Right cardiac atrium (tissue), 5 donors: ENCODE results near the gene PAK1. TPM values are rescaled to one million over a fixed set of nuclear protein-coding genes. Genes with fewer than 3 reads are reported as not detected.
A peak's percentile ranks its signal among the peaks of the same experiment; 100 is the strongest.

Source experiments
- ATAC-seq, 2 donors: fragments of 200-7000 bp; cut with Tn5 transposase; one replicate each; pipeline versions ENCODE4 v1.8.0 to v1.9.1; 2020; ENCODE audit warnings: moderate library complexity in 2 of 2, mild to moderate bottlenecking in 1 of 2
- DNase-seq, 3 donors: peaks; one replicate each; pipeline ENCODE4 v3.0.0-alpha.2; 2020
- H3K27ac ChIP-seq: one replicate; pipeline ENCODE4 v1.5.1; 2013; ENCODE audit warnings: mild to moderate bottlenecking, low read length, control low read depth, moderate library complexity
- H3K27me3 ChIP-seq: one replicate; pipeline ENCODE4 v1.6.1; 2013; ENCODE audit not compliant: control insufficient read depth, insufficient read depth
- H3K4me1 ChIP-seq: one replicate; pipeline ENCODE4 v1.6.1; 2013; ENCODE audit warnings: low read length; ENCODE audit not compliant: control insufficient read depth, insufficient read depth
- H3K4me3 ChIP-seq: one replicate; pipeline ENCODE4 v1.5.1; 2013; ENCODE audit warnings: low read length, control low read depth
- H3K9me3 ChIP-seq: one replicate; pipeline ENCODE4 v1.6.1; 2013; ENCODE audit warnings: low read length; ENCODE audit not compliant: control insufficient read depth
- WGBS: extraction: QIAGEN DNeasy Blood & Tissue Kit; methylation state at CpG from one replicate; pipeline ENCODE4 v1.1.7; 2013; 5-methylcytosine and 5-hydroxymethylcytosine counted together
- intact Hi-C, 4 donors: fragments of 100-400 bp; cut with DNase I; formaldehyde crosslinking; loops; one replicate each; pipeline versions ENCODE4 v1.11.0 to v1.14.0; 2022 to 2023
- long read RNA-seq, 4 donors: library from polyadenylated mRNA; unstranded; transcript quantifications; one replicate each; pipeline ENCODE4 v2.0.0, GENCODE V29; 2020 to 2021
- polyA plus RNA-seq: library from polyadenylated mRNA; stranded (reverse); fragments of 200-250 nt; gene quantifications from one replicate; pipeline ENCODE4 v1.2.3, GENCODE V29; 2013
- total RNA-seq, 4 donors: library from RNA; stranded (reverse); fragmentation: NEBNext Ultra II Directional; extraction: Animal tissue kit (Norgen Biotek cat#: 25700); gene quantifications; one replicate each; pipeline ENCODE4 v1.2.1, GENCODE V29; 2021
- donor health status: healthy with polysubstance abuse.
- donor health status: DM: no; HTN: yes; CAD: no.
- donor health status: DM: no; HTN: no; CAD: no.
- donor health status: DM: no; HTN: yes; CAD: no; lungs with severe emphysema.
- donor health status: DM: yes; HTN: yes; CAD: no.

PAK1 gene
- total RNA-seq (10 to 100 TPM; 15.6 to 19.5 (median 17.2) TPM), polyA plus RNA-seq (7.1 TPM)
- long read RNA-seq, donor 1, transcript PAK1-202 (15 exons, 3,737 nt): major isoform, 14 of 32 reads
- long read RNA-seq, donor 1, partial matches to known transcripts: 2 of 32 reads
- long read RNA-seq, donor 1, other reads (novel, unspliced or antisense): 16 of 32 reads
- long read RNA-seq, donor 2, partial matches to known transcripts: 3 of 19 reads
- long read RNA-seq, donor 2, other reads (novel, unspliced or antisense): 12 of 19 reads
- long read RNA-seq, donor 3, transcript PAK1-202 (15 exons, 3,737 nt): major isoform, 22 of 71 reads
- long read RNA-seq, donor 3, partial matches to known transcripts: 9 of 71 reads
- long read RNA-seq, donor 3, other reads (novel, unspliced or antisense): 38 of 71 reads
- long read RNA-seq, donor 4, transcript PAK1-202 (15 exons, 3,737 nt): major isoform, 6 of 20 reads
- long read RNA-seq, donor 4, partial matches to known transcripts: 3 of 20 reads
- long read RNA-seq, donor 4, other reads (novel, unspliced or antisense): 11 of 20 reads

DNA sequence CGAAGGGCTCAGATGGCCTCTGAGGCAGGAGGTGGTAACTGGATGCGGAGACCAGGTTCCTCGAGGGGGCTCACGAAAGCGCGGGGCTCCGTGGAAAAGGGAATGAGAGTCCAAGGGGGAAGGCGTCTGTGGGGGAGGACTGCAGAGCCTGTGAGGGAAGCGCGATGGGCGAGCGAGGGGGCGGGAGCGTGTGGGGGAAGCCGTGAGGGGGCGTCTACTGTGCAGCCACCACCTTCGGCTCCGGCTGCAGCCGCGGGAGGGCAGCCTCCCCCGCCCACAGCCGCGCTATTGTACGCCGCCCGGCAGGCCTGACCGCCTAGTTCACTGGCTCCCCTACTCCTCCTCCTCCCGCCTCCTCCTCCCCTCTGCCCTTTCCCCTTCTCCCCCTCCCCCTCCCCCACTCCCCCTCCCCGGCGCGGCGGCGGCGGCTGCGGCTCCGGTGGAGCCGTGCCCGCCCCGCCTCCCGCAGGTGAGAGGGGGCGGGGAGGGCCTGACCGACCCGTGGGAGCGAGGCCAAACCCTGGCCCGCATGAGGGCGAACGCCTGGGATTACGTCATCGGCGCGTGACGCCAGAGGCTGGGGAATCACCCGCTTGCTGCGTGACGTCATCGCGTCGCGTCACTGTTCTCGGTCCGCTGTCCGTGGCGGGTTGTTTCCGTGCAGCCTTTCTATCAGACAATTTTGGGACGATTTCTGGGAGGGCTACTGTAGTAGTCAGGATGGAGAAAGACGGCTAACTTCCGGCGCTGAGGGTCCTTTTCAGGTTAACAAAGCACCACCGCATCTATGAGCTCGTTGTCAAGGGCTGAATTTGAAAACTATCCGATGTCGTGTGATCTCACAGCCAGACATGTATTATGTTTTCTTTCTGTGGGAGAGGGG, at the start of gene PAK1:
Gene PAK1, minus strand, starts transcription at position 294 of the 883 bp plus-strand sequence. CDS start 81,574 bp downstream, outside the sequence.
- Histone ChIP-seq H3K4me3 (peak within 1 kb of the TSS; percentile 93), H3K27ac (no peak within 1 kb of the TSS), H3K9me3 (no peaks in the 10 kb centered on the region), H3K4me1 (no peaks in the 10 kb centered on the region), H3K27me3 (no peaks in the 10 kb centered on the region)
- ATAC-seq (peak; percentile 92), DNase-seq (peak; percentile 90 to 93 (median 93))
- intact Hi-C loops: no loop called here
- WGBS: 2% methylated on average over 71 of the region's 72 CpGs

GRCh38 chr11:77522215-77522614, 48.3 kb upstream of the PAK1 start:
- H3K9me3 ChIP-seq: no peaks in the 10 kb centered on the region
- H3K4me3 ChIP-seq: no peak overlapping the region
- H3K4me1 ChIP-seq: no peaks in the 10 kb centered on the region
- no peak for DNase-seq
- no peak for ATAC-seq
- no peaks in the 10 kb centered on the region for H3K27me3 ChIP-seq
- intact Hi-C loops: no loop called here
- H3K27ac ChIP-seq: no peak overlapping the region

DNA sequence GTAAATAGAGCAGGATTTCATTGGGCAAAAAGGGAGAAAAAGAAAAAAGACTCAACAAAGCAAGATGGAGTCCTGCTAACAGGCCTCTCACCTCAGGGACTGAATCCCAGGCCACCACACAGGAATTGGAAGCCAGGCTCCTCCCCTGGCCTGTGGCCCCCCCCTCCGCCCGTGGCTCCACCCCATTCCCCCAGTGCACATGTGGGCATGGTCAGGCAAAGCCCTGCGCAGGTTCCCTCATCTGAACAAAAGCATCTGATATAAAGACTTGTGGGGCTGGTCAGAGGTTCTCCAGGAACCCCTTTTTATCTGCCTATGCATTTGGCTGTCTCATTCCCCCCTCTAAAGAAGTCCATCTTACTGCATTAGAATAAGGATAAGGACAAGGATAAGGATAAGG, 46.0 kb upstream of the PAK1 start:
- Histone ChIP-seq H3K9me3 (no peaks in the 10 kb centered on the region), H3K4me1 (no peaks in the 10 kb centered on the region), H3K27me3 (no peaks in the 10 kb centered on the region), H3K4me3 (no peak overlapping the region), H3K27ac (no peak overlapping the region)
- intact Hi-C loops: no loop called here
- DNase-seq (no peak), ATAC-seq (no peak)
- WGBS: 88% methylated on average over 3 of the region's 3 CpGs

DNA sequence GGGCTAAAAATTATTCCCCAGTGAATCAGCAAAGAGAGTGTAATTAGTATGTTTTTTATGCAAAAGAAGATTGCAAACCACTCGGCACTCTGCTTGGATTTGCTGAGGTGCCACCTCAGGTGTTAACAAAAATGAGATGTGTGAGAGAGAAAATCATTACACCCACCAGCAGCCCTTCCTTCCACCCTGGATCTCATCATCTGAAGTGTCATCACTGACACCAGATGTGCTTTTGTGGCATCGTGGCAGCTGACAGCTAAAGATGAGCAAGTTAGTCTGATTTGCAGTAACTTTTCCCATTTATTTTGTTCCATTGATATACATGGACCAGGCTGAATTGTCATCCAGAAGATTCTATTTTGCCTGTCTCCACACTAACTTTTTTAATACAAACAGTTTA, 44.6 kb upstream of the PAK1 start:
- no peak overlapping the region for H3K4me3 ChIP-seq
- intact Hi-C loops: no loop called here
- no peak for ATAC-seq
- H3K27me3 ChIP-seq: no peaks in the 10 kb centered on the region
- no peak overlapping the region for H3K27ac ChIP-seq
- 59% methylated on average over 2 of the region's 2 CpGs for WGBS
- no peak for DNase-seq
- H3K9me3 ChIP-seq: no peaks in the 10 kb centered on the region
- no peaks in the 10 kb centered on the region for H3K4me1 ChIP-seq

DNA sequence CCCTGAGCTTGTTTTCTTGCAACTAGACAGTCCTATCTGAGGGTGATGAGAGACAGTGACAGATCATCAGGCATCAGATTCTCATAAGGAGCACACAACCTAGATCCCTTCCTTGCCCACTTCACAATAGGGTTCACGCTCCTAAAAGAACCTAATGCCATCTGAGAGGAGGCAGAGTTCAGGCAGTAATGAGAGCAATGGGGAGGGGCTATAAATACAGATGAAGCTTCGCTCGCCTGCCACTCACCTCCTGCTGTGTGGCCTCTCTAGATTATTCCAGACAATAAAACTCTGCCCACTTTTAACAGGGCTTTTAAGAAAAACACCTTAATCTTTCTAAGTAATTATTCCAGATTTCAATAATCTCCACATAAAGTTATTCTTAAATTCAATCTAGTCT, 43.9 kb upstream of the PAK1 start:
- no peaks in the 10 kb centered on the region for H3K9me3 ChIP-seq
- no peak overlapping the region for H3K4me3 ChIP-seq
- no peak overlapping the region for H3K27ac ChIP-seq
- DNase-seq (no peak), ATAC-seq (no peak)
- intact Hi-C loops: no loop called here
- H3K27me3 ChIP-seq: no peaks in the 10 kb centered on the region
- WGBS: 94% methylated on average over 3 of the region's 3 CpGs
- no peaks in the 10 kb centered on the region for H3K4me1 ChIP-seq

- Histone ChIP-seq H3K27me3 (no peaks in the 10 kb centered on the region), H3K4me3 (no peak overlapping the region), H3K9me3 (no peaks in the 10 kb centered on the region), H3K4me1 (no peaks in the 10 kb centered on the region), H3K27ac (no peak overlapping the region)
- ATAC-seq (no peak), DNase-seq (no peak)
- intact Hi-C loops: no loop called here
- 86% methylated on average over 2 of the region's 2 CpGs for WGBS
Observed at GRCh38 chr11:77517226-77517625, 43.3 kb upstream of the PAK1 start.

DNA sequence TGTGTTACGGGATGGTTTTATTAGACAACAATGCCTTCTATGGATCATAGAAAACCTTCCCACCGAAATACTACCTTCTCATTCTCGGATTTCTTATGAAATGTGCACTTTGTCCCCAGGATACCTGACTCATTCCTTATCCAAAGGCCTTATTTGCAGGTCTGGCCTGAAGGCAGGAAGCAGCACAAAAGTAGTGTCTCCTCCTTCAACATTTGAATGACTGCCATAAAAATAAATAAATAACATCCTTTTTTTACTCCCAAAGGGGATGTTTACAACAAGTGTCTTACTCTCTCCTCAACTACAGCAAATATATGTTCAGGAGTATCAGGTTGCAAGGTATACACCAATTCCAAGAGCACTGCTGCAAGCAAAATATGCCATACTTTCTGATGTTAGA, 41.6 kb upstream of the PAK1 start:
- H3K4me3 ChIP-seq: no peak overlapping the region
- DNase-seq (no peak), ATAC-seq (no peak)
- H3K4me1 ChIP-seq: no peaks in the 10 kb centered on the region
- no peaks in the 10 kb centered on the region for H3K9me3 ChIP-seq
- no peaks in the 10 kb centered on the region for H3K27me3 ChIP-seq
- intact Hi-C loops: no loop called here
- no peak overlapping the region for H3K27ac ChIP-seq
- WGBS: 87% methylated on average over 3 of the region's 3 CpGs

- no peak overlapping the region for H3K27ac ChIP-seq
- no peak overlapping the region for H3K4me3 ChIP-seq
- ATAC-seq: no peak
- no peaks in the 10 kb centered on the region for H3K4me1 ChIP-seq
- intact Hi-C loops: no loop called here
- no peaks in the 10 kb centered on the region for H3K9me3 ChIP-seq
- no peaks in the 10 kb centered on the region for H3K27me3 ChIP-seq
- 83% methylated on average over 3 of the region's 3 CpGs for whole genome bisulfite sequencing
- no peak for DNase-seq
Observed at GRCh38 chr11:77515063-77515462, 41.2 kb upstream of the PAK1 start.

- ATAC-seq: no peak
- Histone ChIP-seq H3K4me1 (no peaks in the 10 kb centered on the region), H3K27ac (no peak overlapping the region), H3K9me3 (no peaks in the 10 kb centered on the region), H3K4me3 (no peak overlapping the region), H3K27me3 (no peaks in the 10 kb centered on the region)
- intact Hi-C loops: no loop called here
- 79% methylated on average over 2 of the region's 2 CpGs for WGBS
- DNase-seq: no peak
Observed at GRCh38 chr11:77512092-77512491, 38.2 kb upstream of the PAK1 start.

DNA sequence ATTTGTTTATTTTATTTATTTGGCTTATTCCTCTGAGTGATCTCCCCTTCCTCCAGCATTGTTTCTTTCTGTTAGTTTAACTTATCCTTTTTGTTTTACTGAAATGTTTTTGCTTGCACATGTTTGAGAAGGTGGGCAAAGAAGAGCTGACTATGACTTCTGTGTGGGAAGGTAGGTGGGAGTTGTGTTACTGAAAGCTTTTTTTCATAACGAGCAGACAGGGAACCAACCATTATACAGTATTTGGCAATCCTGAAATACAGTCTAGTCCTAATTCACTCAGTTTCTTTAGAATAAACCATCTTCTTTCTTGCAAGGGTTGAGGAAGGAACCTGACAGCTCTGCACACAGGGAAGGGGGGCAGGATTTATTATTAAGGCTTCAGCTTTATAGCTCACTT, 37.0 kb upstream of the PAK1 start:
- H3K4me1 ChIP-seq: no peaks in the 10 kb centered on the region
- no peaks in the 10 kb centered on the region for H3K9me3 ChIP-seq
- ATAC-seq (no peak), DNase-seq (no peak)
- H3K4me3 ChIP-seq: no peak overlapping the region
- intact Hi-C loops: no loop called here
- H3K27ac ChIP-seq: no peak overlapping the region
- WGBS: 75% methylated on average over 1 of the region's 1 CpG
- H3K27me3 ChIP-seq: no peaks in the 10 kb centered on the region

GRCh38 chr11:77510095-77510494, 36.2 kb upstream of the PAK1 start:
- DNase-seq: no peak
- intact Hi-C loops: no loop called here
- 91% methylated on average over 3 of the region's 3 CpGs for WGBS
- H3K4me3 ChIP-seq: no peak overlapping the region
- no peak overlapping the region for H3K27ac ChIP-seq
- no peaks in the 10 kb centered on the region for H3K27me3 ChIP-seq
- ATAC-seq: no peak
- no peaks in the 10 kb centered on the region for H3K4me1 ChIP-seq
- H3K9me3 ChIP-seq: no peaks in the 10 kb centered on the region
